A549 (cell line): ENCODE results near the gene DDX18. TPM values are rescaled to one million over a fixed set of nuclear protein-coding genes. Genes with fewer than 3 reads are reported as not detected.
"Not testable (repeated sequence)": the region's sequence is repeated elsewhere in the genome, so short reads cannot be mapped to it uniquely, and the experiment has no call there.

Source experiments
- ATAC-seq, 2 experiments: fragments of 200-7000 bp in 1 of 2; fragments of >200 bp in 1 of 2; cut with Nextera tagmentation in 1 of 2; cut with Tn5 transposase in 1 of 2; 3 replicates each; pipeline versions ENCODE4 v1.8.0 to v1.9.1; 2018 to 2020; ENCODE audit warnings: mild to moderate bottlenecking in 1 of 2, moderate library complexity in 1 of 2
- CTCF ChIA-PET: fragments of 300-600 bp; sonication (Branson Sonifier 250); formaldehyde crosslinking; extraction: SDS; loops from one replicate; lab custom pipeline; 2021; ENCODE audit warnings: antibody characterized with exemption, inconsistent platforms; lab: Yijun Ruan, JAX
- POLR2A ChIA-PET: fragments of 350-600 bp; formaldehyde crosslinking; extraction: SDS; loops from one replicate; lab custom pipeline; 2021; ENCODE audit warnings: antibody characterized with exemption, inconsistent platforms; lab: Yijun Ruan, JAX
- DNase-seq, 2 experiments: peaks; one replicate each; pipeline versions ENCODE4 v3.0.0 to v3.0.0-alpha.2; 2011 to 2016; ENCODE audit warnings: low read depth in 1 of 2, low spot score in 1 of 2
- FAIRE-seq: peaks from 2 replicates; lab custom pipeline; 2011; peaks lifted over from hg19 to GRCh38; lab: Jason Lieb, UNC
- H3K27ac ChIP-seq, 2 experiments: fragments of >200 bp; sonication (Bioruptor Twin); formaldehyde crosslinking; 3 replicates each; pipeline ENCODE4 v1.5.1; 2016 to 2017
- H3K4me1 ChIP-seq: fragments of >200 bp; sonication (Bioruptor Twin); formaldehyde crosslinking; 3 replicates; pipeline ENCODE4 v1.6.1; 2016
- H3K4me2 ChIP-seq: fragments of >200 bp; sonication (Bioruptor Twin); formaldehyde crosslinking; 3 replicates; pipeline ENCODE4 v1.6.1; 2016
- H3K4me3 ChIP-seq: fragments of >200 bp; sonication (Bioruptor Twin); formaldehyde crosslinking; 3 replicates; pipeline ENCODE4 v1.5.1; 2016
- H3K9me3 ChIP-seq: fragments of >200 bp; sonication (Bioruptor Twin); formaldehyde crosslinking; 3 replicates; pipeline ENCODE4 v1.6.1; 2016
- BHLHE40 ChIP-seq: IDR thresholded peaks from 2 replicates; pipeline ENCODE4 v1.6.1; 2012; ENCODE audit warnings: low read depth, low read length, inconsistent platforms
- CBX2 ChIP-seq: fragments of 200-600 bp; sonication (generic); IDR thresholded peaks from 2 replicates; pipeline ENCODE4 v1.6.1; 2016; ENCODE audit warnings: low read depth, mild to moderate bottlenecking, borderline replicate concordance
- CEBPB ChIP-seq, 2 experiments: fragments of >200 bp in 1 of 2; sonication (Bioruptor Twin) in 1 of 2; formaldehyde crosslinking in 1 of 2; IDR thresholded peaks; 2 replicates each; pipeline ENCODE4 v1.6.1; 2012 to 2016
- CHD2 ChIP-seq: fragments of 150-350 bp; IDR thresholded peaks from 2 replicates; pipeline ENCODE4 v1.6.1; 2014; ENCODE audit warnings: low read length; ENCODE audit not compliant: partially characterized antibody
- EHMT2 ChIP-seq: fragments of 200-600 bp; sonication (generic); IDR thresholded peaks from 2 replicates; pipeline ENCODE4 v1.6.1; 2016; ENCODE audit warnings: antibody characterized with exemption, low read depth, mild to moderate bottlenecking, moderate library complexity
- FOSB ChIP-seq: fragments of 250-450 bp; sonication (Bioruptor Pico); IDR thresholded peaks from 2 replicates; pipeline ENCODE4 v1.5.0; 2020; ENCODE audit warnings: mild to moderate bottlenecking, moderate library complexity
- FOSL2 ChIP-seq, 2 experiments: fragments of 450-650 bp in 1 of 2; fragments of >200 bp in 1 of 2; sonication (Bioruptor Twin) in 1 of 2; formaldehyde crosslinking; IDR thresholded peaks; 2 replicates each; pipeline versions ENCODE4 v1.5.0 to v1.6.1; 2016 to 2020; ENCODE audit warnings: mild to moderate bottlenecking in 1 of 2, moderate library complexity in 1 of 2
- GATA3 ChIP-seq: IDR thresholded peaks from 2 replicates; pipeline ENCODE4 v1.6.1; 2012; ENCODE audit warnings: borderline replicate concordance
- HEYL ChIP-seq: fragments of 250-450 bp; sonication (Bioruptor Pico); IDR thresholded peaks from 2 replicates; pipeline ENCODE4 v1.8.0; 2021; ENCODE audit warnings: mild to moderate bottlenecking, moderate library complexity
- JUN ChIP-seq, 2 experiments: fragments of >200 bp; sonication (Bioruptor Twin); formaldehyde crosslinking; IDR thresholded peaks; 2 replicates in 1 of 2; 3 replicates in 1 of 2; pipeline ENCODE4 v1.6.1; 2016 to 2017
- JUNB ChIP-seq: fragments of >200 bp; sonication (Bioruptor Twin); formaldehyde crosslinking; IDR thresholded peaks from 2 replicates; pipeline ENCODE4 v1.6.1; 2016
- MAFK ChIP-seq: fragments of 450-650 bp; IDR thresholded peaks from 2 replicates; pipeline ENCODE4 v1.6.1; 2014; ENCODE audit not compliant: partially characterized antibody
- MYC ChIP-seq: IDR thresholded peaks from 2 replicates; pipeline ENCODE4 v1.6.1; 2012; ENCODE audit warnings: mild to moderate bottlenecking, inconsistent platforms, low read length, improper control_type of control experiment, borderline replicate concordance
- PBX3 ChIP-seq: IDR thresholded peaks from 2 replicates; pipeline ENCODE4 v1.6.1; 2012
- PHF8 ChIP-seq: fragments of 200-600 bp; sonication (generic); IDR thresholded peaks from 2 replicates; pipeline ENCODE4 v1.6.1; 2016; ENCODE audit warnings: low read depth, mild to moderate bottlenecking, antibody characterized with exemption, moderate library complexity, borderline replicate concordance
- POLR2A ChIP-seq: IDR thresholded peaks from 2 replicates; pipeline ENCODE4 v1.6.1; 2012; ENCODE audit warnings: mild to moderate bottlenecking, low read length
- RAD21 ChIP-seq, 2 experiments: fragments of >200 bp in 1 of 2; sonication (Bioruptor Twin) in 1 of 2; formaldehyde crosslinking in 1 of 2; IDR thresholded peaks in 1 of 2; conservative IDR thresholded peaks in 1 of 2; 2 replicates in 1 of 2; 3 replicates in 1 of 2; pipeline ENCODE4 v1.6.1; 2012 to 2018; ENCODE audit warnings: inconsistent platforms in 1 of 2
- RARB ChIP-seq: fragments of 250-450 bp; sonication (Bioruptor Pico); IDR thresholded peaks from 2 replicates; pipeline ENCODE4 v1.8.0; 2021; ENCODE audit warnings: mild to moderate bottlenecking, moderate library complexity
- RFX5 ChIP-seq: fragments of 450-650 bp; IDR thresholded peaks from 2 replicates; pipeline ENCODE4 v1.7.1; 2014; ENCODE audit warnings: antibody characterized with exemption, mild to moderate bottlenecking, moderate library complexity
- RNF2 ChIP-seq: fragments of 200-600 bp; sonication (generic); IDR thresholded peaks from 2 replicates; pipeline ENCODE4 v1.6.1; 2016; ENCODE audit warnings: low read depth, mild to moderate bottlenecking, antibody characterized with exemption, moderate library complexity, borderline replicate concordance
- SREBF2 ChIP-seq: fragments of 450-650 bp; IDR thresholded peaks from 2 replicates; pipeline ENCODE4 v1.6.1; 2014; ENCODE audit warnings: mild to moderate bottlenecking, moderate library complexity
- USF2 ChIP-seq: fragments of 450-650 bp; IDR thresholded peaks from 2 replicates; pipeline ENCODE4 v1.6.1; 2014; ENCODE audit warnings: antibody characterized with exemption
- ZFP36 ChIP-seq: fragments of 450-650 bp; IDR thresholded peaks from 2 replicates; pipeline ENCODE4 v1.6.1; 2014; ENCODE audit warnings: borderline replicate concordance; ENCODE audit not compliant: partially characterized antibody
- WGBS: methylation state at CpG from one replicate; pipeline ENCODE4 v1.1.6; 2017; ENCODE audit errors: missing lambda C conversion rate; 5-methylcytosine and 5-hydroxymethylcytosine counted together
- polyA plus RNA-seq, 4 experiments: library from polyadenylated mRNA; depleted of rRNA in 3 of 4; stranded (reverse); fragments of >200 nt; fragmentation: RNase III in 1 of 4; extraction: RNeasy Plus Mini Kit Qiagen cat#74134 plus additional on column Dnase treatment in 1 of 4; gene quantifications; 2 replicates in 3 of 4; 3 replicates in 1 of 4; pipeline ENCODE4 v1.2.3, GENCODE V29; 2011 to 2017
- TF ChIP-seq, protein P1 (sequence below): fragments of 250-450 bp; sonication (Bioruptor Pico); IDR thresholded peaks from 2 replicates; pipeline ENCODE4 v1.5.0; 2020; ENCODE audit warnings: low read depth, mild to moderate bottlenecking, moderate library complexity
- TF ChIP-seq, protein P2 (sequence below): fragments of 150-350 bp; IDR thresholded peaks from 2 replicates; pipeline ENCODE4 v1.6.1; 2014; ENCODE audit warnings: low read depth, mild to moderate bottlenecking, low read length

The DDX18 gene
- polyA plus RNA-seq, 2 of the 4 experiments (the other 2 are of a cell fraction): 66.6 to 115 TPM

GRCh38 chr2:117794668-117795067 is 19.8 kb upstream of the DDX18 start (continued):
- TF ChIP-seq FOSL2 (IDR thresholded peaks at IDR 0.05) (no peak), FOSL2 (CRISPR knock-in tag; IDR thresholded peaks at IDR 0.05) (no peak), RARB (CRISPR knock-in tag) (no peak), FOSB (no peak), CBX2 (no peak), JUN (IDR thresholded peaks at IDR 0.05) (no peak), MAFK (no peak), RFX5 (no peak)
- TF ChIP-seq, protein P1, sequence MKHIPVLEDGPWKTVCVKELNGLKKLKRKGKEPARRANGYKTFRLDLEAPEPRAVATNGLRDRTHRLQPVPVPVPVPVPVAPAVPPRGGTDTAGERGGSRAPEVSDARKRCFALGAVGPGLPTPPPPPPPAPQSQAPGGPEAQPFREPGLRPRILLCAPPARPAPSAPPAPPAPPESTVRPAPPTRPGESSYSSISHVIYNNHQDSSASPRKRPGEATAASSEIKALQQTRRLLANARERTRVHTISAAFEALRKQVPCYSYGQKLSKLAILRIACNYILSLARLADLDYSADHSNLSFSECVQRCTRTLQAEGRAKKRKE (CRISPR knock-in tag): no peak

GRCh38 chr2:117801826-117802225 is 12.7 kb upstream of the DDX18 start:
- Histone ChIP-seq H3K4me3 (no peak overlapping the region), H3K27ac (no peak overlapping the region), H3K4me1 (no peaks in the 10 kb centered on the region), H3K4me2 (no peak overlapping the region), H3K9me3 (no peaks in the 10 kb centered on the region)
- ChIA-PET CTCF (interaction anchor here (3.4 kb wide), 1 partner anchor 12 kb away, joined by 17 read pairs; the partner anchor contains the start of gene DDX18), POLR2A (no interaction called here)
- no peak for DNase-seq
- TF ChIP-seq RAD21 (conservative IDR thresholded peaks at IDR 0.05 in 1 of 2, IDR thresholded peaks at IDR 0.05 in 1 of 2) (no peak), GATA3 (no peak), HEYL (CRISPR knock-in tag) (no peak), RFX5 (no peak), CEBPB (IDR thresholded peaks at IDR 0.05) (no peak), PBX3 (no peak), FOSB (no peak), USF2 (no peak), POLR2A (no peak), JUN (IDR thresholded peaks at IDR 0.05) (no peak), BHLHE40 (no peak), PHF8 (no peak)
- TF ChIP-seq, all 56 proteins: peak for 0
- ATAC-seq: no peak
- no peak for FAIRE-seq

- WGBS: 54% methylated on average over 20 of the region's 35 CpGs
- H3K27ac ChIP-seq, FAIRE-seq, H3K4me1 ChIP-seq, POLR2A ChIA-PET, DNase-seq, H3K9me3 ChIP-seq: not testable (repeated sequence)
- peak in 1 of 2 experiments; percentile 69; a peak in 3 of 6 replicates for ATAC-seq
- Histone ChIP-seq H3K4me2 (peak overlapping the region; percentile 68), H3K4me3 (peak overlapping the region; percentile 31; the same call in 1 of the 3 replicates)
- CTCF ChIA-PET: interaction anchor here (3.4 kb wide), 1 partner anchor 10 kb away, joined by 17 read pairs; the partner anchor contains the start of gene DDX18
These were observed 10.7 kb upstream of the DDX18 start for GRCh38 chr2:117803644-117804325.

- no peak overlapping the region for H3K4me3 ChIP-seq
- ATAC-seq (no peak), DNase-seq (no peak), FAIRE-seq (no peak)
- H3K9me3 ChIP-seq: no peaks in the 10 kb centered on the region
- H3K4me2 ChIP-seq: no peak overlapping the region
- POLR2A ChIA-PET: no interaction called here
- H3K4me1 ChIP-seq: peaks cover 15% of the 10 kb centered on the region; the same call in 2 of the 3 replicates
- H3K27ac ChIP-seq: no peak overlapping the region
- CTCF ChIA-PET: interaction anchor here (1.2 to 5.2 kb wide), 4 partner anchors 21 to 192 kb away, joined by 4 to 137 read pairs (median 25); no protein-coding TSS in a partner anchor
- 44% methylated on average over 4 of the region's 4 CpGs for WGBS
- TF ChIP-seq JUNB (no peak), EHMT2 (no peak), MAFK (no peak), RARB (CRISPR knock-in tag) (no peak), MYC (no peak), CHD2 (no peak), RFX5 (no peak), RNF2 (no peak), ZFP36 (no peak), SREBF2 (no peak), POLR2A (no peak)
- TF ChIP-seq, protein P2, sequence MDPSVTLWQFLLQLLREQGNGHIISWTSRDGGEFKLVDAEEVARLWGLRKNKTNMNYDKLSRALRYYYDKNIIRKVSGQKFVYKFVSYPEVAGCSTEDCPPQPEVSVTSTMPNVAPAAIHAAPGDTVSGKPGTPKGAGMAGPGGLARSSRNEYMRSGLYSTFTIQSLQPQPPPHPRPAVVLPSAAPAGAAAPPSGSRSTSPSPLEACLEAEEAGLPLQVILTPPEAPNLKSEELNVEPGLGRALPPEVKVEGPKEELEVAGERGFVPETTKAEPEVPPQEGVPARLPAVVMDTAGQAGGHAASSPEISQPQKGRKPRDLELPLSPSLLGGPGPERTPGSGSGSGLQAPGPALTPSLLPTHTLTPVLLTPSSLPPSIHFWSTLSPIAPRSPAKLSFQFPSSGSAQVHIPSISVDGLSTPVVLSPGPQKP: no peak
These were observed 2.0 kb upstream of the DDX18 start for GRCh38 chr2:117812443-117812842.
